22Rv1 (cell line): ENCODE measurements around the gene SMAD6.

ENCODE experiments used
- CTCF ChIP-seq: fragments of 450-650 bp; IDR thresholded peaks from 2 replicates; pipeline ENCODE4 v1.5.1; 2017; ENCODE audit warnings: mild to moderate bottlenecking
- ZFX ChIP-seq: fragments of 450-650 bp; IDR thresholded peaks from 2 replicates; pipeline ENCODE4 v1.6.1; 2017; ENCODE audit warnings: antibody characterized with exemption, borderline replicate concordance

GRCh38 chr15:66826507-66826906 is 124.5 kb downstream of the SMAD6 start:
- TF ChIP-seq CTCF (no peak), ZFX (no peak)
